Endodermal cell (in vitro differentiated cells): Measurements from ENCODE around the gene ZNF555. TPM values are rescaled to one million over a fixed set of nuclear protein-coding genes. Genes with fewer than 3 reads are reported as not detected.

Experiments
- DNase-seq: peaks from one replicate; pipeline ENCODE4 v3.0.0-alpha.2; 2017
- H3K27ac ChIP-seq: 2 replicates; pipeline ENCODE4 v1.5.1; 2013; ENCODE audit warnings: mild to moderate bottlenecking, low read depth, low read length, moderate library complexity
- H3K27me3 ChIP-seq: 2 replicates; pipeline ENCODE4 v1.6.1; 2013; ENCODE audit warnings: mild to moderate bottlenecking, low read length, moderate library complexity; ENCODE audit not compliant: insufficient read depth, control insufficient read depth, poor library complexity, severe bottlenecking
- H3K36me3 ChIP-seq: 2 replicates; pipeline ENCODE4 v1.7.0; 2013; ENCODE audit warnings: mild to moderate bottlenecking, low read length, moderate library complexity; ENCODE audit not compliant: control insufficient read depth, insufficient read depth
- H3K4me1 ChIP-seq: one replicate; pipeline ENCODE4 v1.7.0; 2013; ENCODE audit warnings: low read length; ENCODE audit not compliant: control insufficient read depth, insufficient read depth
- H3K4me3 ChIP-seq: 2 replicates; pipeline ENCODE4 v1.5.1; 2013; ENCODE audit warnings: mild to moderate bottlenecking, low read length, moderate library complexity
- H3K9ac ChIP-seq: 2 replicates; pipeline ENCODE4 v1.6.1; 2013; ENCODE audit warnings: mild to moderate bottlenecking, low read length, moderate library complexity; ENCODE audit not compliant: poor library complexity, severe bottlenecking; ENCODE audit errors: extremely low read depth
- H3K9me3 ChIP-seq: 2 replicates; pipeline ENCODE4 v1.6.1; 2013; ENCODE audit warnings: mild to moderate bottlenecking, low read length, moderate library complexity; ENCODE audit not compliant: control insufficient read depth
- H3K27ac Mint-ChIP-seq: 2 replicates; pipeline ENCODE4 v1.8.0; 2020; ENCODE audit warnings: mixed read lengths
- H3K27me3 Mint-ChIP-seq: 2 replicates; pipeline ENCODE4 v1.8.0; 2021; ENCODE audit warnings: mild to moderate bottlenecking, mixed read lengths; ENCODE audit not compliant: insufficient read depth
- H3K36me3 Mint-ChIP-seq: 2 replicates; pipeline ENCODE4 v1.8.0; 2020; ENCODE audit warnings: low read depth, mixed read lengths
- H3K4me1 Mint-ChIP-seq: 2 replicates; pipeline ENCODE4 v1.8.0; 2020; ENCODE audit warnings: mixed read lengths
- H3K4me3 Mint-ChIP-seq: 2 replicates; pipeline ENCODE4 v1.8.0; 2020; ENCODE audit warnings: mild to moderate bottlenecking, moderate library complexity, mixed read lengths
- H3K9me3 Mint-ChIP-seq: 2 replicates; pipeline ENCODE4 v1.8.0; 2020; ENCODE audit warnings: mild to moderate bottlenecking, mixed read lengths
- CTCF ChIP-seq: fragments of 200-600 bp; sonication (generic); conservative IDR thresholded peaks from 2 replicates; pipeline ENCODE4 v1.5.0; 2021; ENCODE audit warnings: antibody characterized with exemption, mild to moderate bottlenecking
- WGBS, 2 experiments: methylation state at CpG; one replicate each; pipeline versions ENCODE4 v1.1.5 to v1.1.7; 2013; ENCODE audit warnings: missing lambda C conversion rate in 2 of 2, mixed read lengths in 1 of 2; ENCODE audit not compliant: insufficient coverage in 1 of 2, insufficient read length in 1 of 2; 5-methylcytosine and 5-hydroxymethylcytosine counted together
- total RNA-seq, 2 donors: library from RNA; stranded (reverse); fragmentation: NEBNext Ultra II Directional in 1 of 2; extraction: Animal tissue kit (Norgen Biotek cat#: 25700) in 1 of 2; gene quantifications; 2 replicates in 1 of 2; 3 replicates in 1 of 2; pipeline ENCODE4 v1.2.1, GENCODE V29; 2021

ZNF555 gene
- total RNA-seq, 2 donors from 2014 or later: 9.6 to 10.5 TPM

DNA sequence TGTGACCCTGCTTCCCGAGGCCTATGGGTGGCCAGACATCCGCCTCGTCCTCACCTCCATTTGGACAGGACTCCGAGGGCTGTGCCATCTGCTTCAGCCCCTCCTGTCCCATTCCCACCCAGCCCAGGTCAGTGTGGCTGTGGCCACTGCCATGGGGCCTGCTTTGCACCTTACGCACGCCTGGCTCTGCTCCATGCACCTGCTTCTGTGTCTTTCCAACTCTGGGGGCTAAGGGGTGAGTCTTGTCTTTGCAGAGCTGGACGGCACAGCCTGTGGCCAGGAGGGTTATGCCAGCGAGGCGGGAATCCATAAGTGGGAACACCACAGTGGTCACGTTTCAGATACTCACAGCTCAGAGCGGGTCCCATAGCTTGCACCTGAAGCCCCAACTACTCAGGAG lies 26.8 kb upstream of the ZNF555 start:
- WGBS, 2 experiments: 90 to 98% methylated on average over 5 to 11 of the region's 11 CpGs
- no peak for DNase-seq
- H3K9me3 Mint-ChIP-seq: no peaks in the 10 kb centered on the region

GRCh38 chr19:2815191-2815614 lies 26.1 kb upstream of the ZNF555 start:
- WGBS, 2 experiments: 93 to 100% methylated on average over 3 to 13 of the region's 13 CpGs
- H3K9ac ChIP-seq: no peak overlapping the region
- Mint-ChIP-seq H3K36me3 (peaks cover 7% of the 10 kb centered on the region), H3K4me1 (no peaks in the 10 kb centered on the region), H3K9me3 (no peaks in the 10 kb centered on the region), H3K27me3 (no peaks in the 10 kb centered on the region), H3K4me3 (no peak overlapping the region), H3K27ac (no peak overlapping the region)
- DNase-seq: no peak
- TF ChIP-seq CTCF: no peak
- H3K27ac ChIP-seq: no peak overlapping the region
- no peaks in the 10 kb centered on the region for H3K27me3 ChIP-seq
- no peak overlapping the region for H3K4me3 ChIP-seq
- H3K9me3 ChIP-seq: no peaks in the 10 kb centered on the region
- H3K36me3 ChIP-seq: peaks cover 13% of the 10 kb centered on the region
- H3K4me1 ChIP-seq: no peaks in the 10 kb centered on the region

More for the DNA sequence above, 26.8 kb upstream of the ZNF555 start:
- Histone ChIP-seq H3K9ac (no peak overlapping the region), H3K9me3 (no peaks in the 10 kb centered on the region), H3K27ac (no peak overlapping the region), H3K4me3 (no peak overlapping the region), H3K36me3 (peaks cover 15% of the 10 kb centered on the region), H3K4me1 (no peaks in the 10 kb centered on the region), H3K27me3 (no peaks in the 10 kb centered on the region)
- peaks cover 11% of the 10 kb centered on the region for H3K36me3 Mint-ChIP-seq
- TF ChIP-seq CTCF: no peak
- no peak overlapping the region for H3K27ac Mint-ChIP-seq
- no peaks in the 10 kb centered on the region for H3K4me1 Mint-ChIP-seq
- no peaks in the 10 kb centered on the region for H3K27me3 Mint-ChIP-seq
- no peak overlapping the region for H3K4me3 Mint-ChIP-seq

- Mint-ChIP-seq H3K4me1 (no peaks in the 10 kb centered on the region), H3K36me3 (peaks cover 7% of the 10 kb centered on the region), H3K4me3 (no peak overlapping the region), H3K27ac (no peak overlapping the region), H3K9me3 (no peaks in the 10 kb centered on the region), H3K27me3 (no peaks in the 10 kb centered on the region)
- TF ChIP-seq CTCF: no peak
- Histone ChIP-seq H3K4me3 (no peak overlapping the region), H3K27me3 (no peaks in the 10 kb centered on the region), H3K36me3 (peaks cover 10% of the 10 kb centered on the region), H3K9ac (no peak overlapping the region), H3K4me1 (no peaks in the 10 kb centered on the region), H3K9me3 (no peaks in the 10 kb centered on the region), H3K27ac (no peak overlapping the region)
- WGBS, 2 experiments: 89 to 98% methylated on average over 10 to 15 of the region's 15 CpGs
- DNase-seq: no peak
Observed at GRCh38 chr19:2815923-2816322, 25.4 kb upstream of the ZNF555 start.
